Stimulated activated CD4-positive, alpha-beta T cell treated with anti-CD3 and anti-CD28 coated beads, TNF-alpha, amount 100 ng/mL, for 4 hours (primary cell): ENCODE data around the gene GNAT3.

Experiments used
- DNase-seq, 3 experiments: peaks; one replicate each; pipeline ENCODE4 v3.0.0-alpha.2; 2020; ENCODE audit warnings: low read depth in 3 of 3

GNAT3 gene

GRCh38 chr7:80417211-80417793, 94.6 kb downstream of the GNAT3 start:
- DNase-seq = no peak

GRCh38 chr7:80415522-80415921, 96.3 kb downstream of the GNAT3 start:
- no peak for DNase-seq

DNA sequence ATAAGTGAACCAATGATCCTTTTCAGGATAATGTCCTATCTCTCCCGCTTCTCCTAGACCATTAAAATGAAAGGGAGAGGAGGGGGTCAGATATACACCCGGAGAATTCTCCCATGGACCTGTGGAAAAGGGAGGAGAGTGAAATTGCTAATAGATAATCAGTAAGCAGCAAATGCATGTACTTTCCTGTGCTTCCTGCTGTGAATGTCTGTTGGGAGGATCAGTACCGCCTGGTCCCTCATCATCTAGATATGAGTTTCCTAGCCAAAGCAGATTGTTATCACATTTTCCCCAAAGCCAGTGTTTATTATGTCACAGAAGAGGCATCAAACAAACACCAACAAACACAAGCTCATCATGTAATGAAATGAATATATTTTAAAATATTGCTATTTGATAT, 96.8 kb downstream of the GNAT3 start:
- no peak for DNase-seq

- DNase-seq = no peak
Observed at GRCh38 chr7:80414331-80414730, 97.5 kb downstream of the GNAT3 start.

GRCh38 chr7:80413383-80413945, 98.4 kb downstream of the GNAT3 start:
- DNase-seq = no peak

- DNase-seq = no peak
Observed at GRCh38 chr7:80412842-80413241, 99.0 kb downstream of the GNAT3 start.

DNA sequence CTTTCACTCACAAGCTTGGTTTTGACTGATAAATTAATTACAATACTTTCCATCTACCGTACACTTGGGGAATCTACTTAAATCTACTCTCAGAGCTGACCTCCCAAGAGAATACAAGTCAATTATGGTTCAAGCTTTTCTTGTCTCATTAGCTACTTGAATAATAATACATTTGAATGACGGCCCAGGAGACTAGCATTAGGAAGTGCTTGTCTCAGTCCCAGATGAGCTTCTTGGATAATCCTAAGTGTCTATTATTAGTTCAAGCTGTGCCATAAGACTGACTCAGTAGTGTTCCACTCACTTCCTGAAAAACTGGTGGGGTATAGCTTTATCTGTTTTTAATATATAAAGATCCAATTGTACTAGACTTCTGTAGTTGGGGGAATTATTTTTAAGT, 100.2 kb downstream of the GNAT3 start:
- DNase-seq = no peak

DNA sequence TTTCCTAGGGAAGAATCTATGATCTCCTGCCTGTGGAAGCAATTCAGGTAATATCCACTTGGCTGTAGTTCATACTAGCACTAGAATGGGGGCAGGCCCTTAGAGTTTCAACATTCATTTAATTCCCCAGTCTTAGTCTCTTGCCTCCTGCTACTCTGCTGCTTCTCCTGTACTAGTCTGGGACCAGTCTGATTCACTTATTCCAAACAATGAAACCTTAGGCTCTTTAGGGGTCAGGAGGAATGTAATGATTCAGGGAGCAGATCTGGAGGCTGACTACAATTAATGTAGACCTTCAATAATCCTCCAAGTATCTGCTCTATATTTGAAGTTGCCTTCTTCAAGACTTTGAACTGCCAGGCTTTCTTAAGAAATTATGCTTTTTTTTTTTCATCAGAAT, 101.8 kb downstream of the GNAT3 start:
- no peak for DNase-seq
